HepG2 (cell line): ENCODE measurements around the gene EDC3. TPM values are rescaled to one million over a fixed set of nuclear protein-coding genes. Genes with fewer than 3 reads are reported as not detected.
"Not testable (repeated sequence)": the region's sequence is repeated elsewhere in the genome, so short reads cannot be mapped to it uniquely, and the experiment has no call there.

ENCODE experiments used
- ATAC-seq: fragments of 200-7000 bp; cut with Tn5 transposase; 3 replicates; pipeline ENCODE4 v1.9.1; 2020; ENCODE audit warnings: mild to moderate bottlenecking, moderate library complexity
- BruUV-seq: library from RNA; stranded (reverse); fragments of 400-500 nt; replicated peaks from 2 replicates; lab custom pipeline; 2021; lab: Mats Ljungman, UMichigan
- CTCF ChIA-PET: fragments of 300-600 bp; formaldehyde crosslinking; extraction: SDS; loops from one replicate; lab custom pipeline; 2021; ENCODE audit warnings: low total read pairs, inconsistent platforms, low intra/inter-chr PET ratio; lab: Yijun Ruan, JAX
- POLR2A ChIA-PET: fragments of 350-600 bp; sonication (Branson Sonifier 250); formaldehyde crosslinking; loops from one replicate; lab custom pipeline; 2020; ENCODE audit warnings: antibody characterized with exemption, inconsistent platforms; lab: Yijun Ruan, JAX
- DNase-seq: peaks from one replicate; pipeline ENCODE4 v3.0.0-alpha.2; 2015; ENCODE audit warnings: low spot score
- FAIRE-seq: peaks from 3 replicates; lab custom pipeline; 2011; peaks lifted over from hg19 to GRCh38; lab: Jason Lieb, UNC
- H2AFZ ChIP-seq: one replicate; pipeline ENCODE4 v1.6.1; 2011; ENCODE audit warnings: low read length, inconsistent platforms
- H3K27ac ChIP-seq: fragments of 300-600 bp; 3 replicates; pipeline ENCODE4 v1.8.0; 2011; ENCODE audit warnings: mixed run types, mild to moderate bottlenecking, mixed read lengths, low read length, inconsistent platforms; ENCODE audit not compliant: insufficient read depth; ENCODE audit errors: extremely low read length
- H3K27me3 ChIP-seq, 2 experiments: fragments of 200-600 bp in 1 of 2; 2 replicates in 1 of 2; 3 replicates in 1 of 2; pipeline versions ENCODE4 v1.6.0 to v1.8.0; 2011; ENCODE audit warnings: low read length in 2 of 2, mild to moderate bottlenecking in 2 of 2, moderate library complexity in 2 of 2, inconsistent platforms in 1 of 2; ENCODE audit not compliant: insufficient read depth in 2 of 2, control insufficient read depth in 1 of 2
- H3K36me3 ChIP-seq, 2 experiments: fragments of 200-600 bp in 1 of 2; replicated peaks in 1 of 2; 2 replicates in 1 of 2; 3 replicates in 1 of 2; pipeline versions ENCODE4 v1.5.1 to v1.8.0; 2011; ENCODE audit warnings: low read length in 2 of 2, inconsistent platforms in 1 of 2; ENCODE audit not compliant: insufficient read depth in 2 of 2, control insufficient read depth in 1 of 2
- H3K4me1 ChIP-seq: 2 replicates; pipeline ENCODE4 v1.5.1; 2012; ENCODE audit warnings: low read length, inconsistent platforms; ENCODE audit not compliant: insufficient read depth
- H3K4me2 ChIP-seq: 2 replicates; pipeline ENCODE4 v1.6.0; 2011; ENCODE audit warnings: low read depth, low read length, inconsistent platforms
- H3K4me3 ChIP-seq, 3 experiments: fragments of 200-600 bp in 1 of 3; sonication (generic), shearing (Covaris generic) in 1 of 3; replicated peaks in 1 of 3; 2 replicates each; pipeline ENCODE4 v1.5.1; 2011 to 2016; ENCODE audit warnings: low read length in 3 of 3, inconsistent platforms in 2 of 3, low read depth in 2 of 3, mild to moderate bottlenecking in 2 of 3, control low read depth in 1 of 3, mixed read lengths in 1 of 3; ENCODE audit not compliant: insufficient read depth in 1 of 3
- H3K79me2 ChIP-seq: one replicate; pipeline ENCODE4 v1.6.1; 2011; ENCODE audit warnings: low read length, inconsistent platforms; ENCODE audit not compliant: insufficient read depth
- H3K9ac ChIP-seq: 2 replicates; pipeline ENCODE4 v1.6.0; 2011; ENCODE audit warnings: mild to moderate bottlenecking, low read depth, low read length, inconsistent platforms; ENCODE audit not compliant: insufficient read depth
- H3K9me3 ChIP-seq: 2 replicates; pipeline ENCODE4 v1.5.1; 2012; ENCODE audit warnings: mild to moderate bottlenecking, low read length
- H4K20me1 ChIP-seq: 2 replicates; pipeline ENCODE4 v1.6.0; 2011; ENCODE audit warnings: inconsistent platforms, mild to moderate bottlenecking, low read length, moderate library complexity; ENCODE audit not compliant: insufficient read depth
- ARID5B ChIP-seq: IDR thresholded peaks from 2 replicates; pipeline ENCODE4 v1.4.0; 2020; ENCODE audit warnings: mild to moderate bottlenecking, missing genetic modification reagents
- FOXA3 ChIP-seq: IDR thresholded peaks from 2 replicates; pipeline ENCODE4 v1.6.1; 2016; ENCODE audit warnings: missing genetic modification reagents, missing compliant biosample characterization
- FOXP1 ChIP-seq, 2 experiments: fragments of 450-650 bp in 1 of 2; IDR thresholded peaks; 2 replicates each; pipeline ENCODE4 v1.6.1; 2017 to 2018; ENCODE audit warnings: antibody characterized with exemption in 1 of 2
- HDAC2 ChIP-seq: sonication (generic); formaldehyde crosslinking; IDR thresholded peaks from 2 replicates; pipeline ENCODE4 v1.4.0; 2020; ENCODE audit warnings: missing genetic modification reagents
- HNF4A ChIP-seq: sonication (generic); formaldehyde crosslinking; IDR thresholded peaks from 2 replicates; pipeline ENCODE4 v1.4.0; 2020; ENCODE audit warnings: missing genetic modification reagents
- KAT7 ChIP-seq: IDR thresholded peaks from 2 replicates; pipeline ENCODE4 v1.6.1; 2018; ENCODE audit warnings: borderline replicate concordance, missing compliant biosample characterization
- MED1 ChIP-seq: sonication (generic); formaldehyde crosslinking; IDR thresholded peaks from 2 replicates; pipeline ENCODE4 v1.4.0; 2020; ENCODE audit warnings: missing genetic modification reagents
- NR2F1 ChIP-seq, 2 experiments: fragments of 450-650 bp in 1 of 2; formaldehyde crosslinking in 1 of 2; IDR thresholded peaks; 2 replicates each; pipeline versions ENCODE4 v1.5.0 to v1.6.1; 2016 to 2020; ENCODE audit warnings: mild to moderate bottlenecking in 1 of 2, missing compliant biosample characterization in 1 of 2, missing genetic modification reagents in 1 of 2, moderate library complexity in 1 of 2
- NR2F6 ChIP-seq, 2 experiments: IDR thresholded peaks; 2 replicates each; pipeline ENCODE4 v1.6.1; 2016; ENCODE audit warnings: antibody characterized with exemption in 1 of 2, mild to moderate bottlenecking in 1 of 2
- PITX1 ChIP-seq: sonication (generic); formaldehyde crosslinking; IDR thresholded peaks from 2 replicates; pipeline ENCODE4 v1.5.1; 2020; ENCODE audit warnings: mild to moderate bottlenecking, missing genetic modification reagents
- RARA ChIP-seq: IDR thresholded peaks from 2 replicates; pipeline ENCODE4 v1.6.1; 2016; ENCODE audit warnings: missing genetic modification reagents, missing compliant biosample characterization
- RXRB ChIP-seq: IDR thresholded peaks from 2 replicates; pipeline ENCODE4 v1.6.1; 2016; ENCODE audit warnings: borderline replicate concordance, missing genetic modification reagents, missing compliant biosample characterization
- SAP130 ChIP-seq: IDR thresholded peaks from 2 replicates; pipeline ENCODE4 v1.6.1; 2016; ENCODE audit warnings: low read depth
- SOX13 ChIP-seq, 3 experiments: fragments of 450-650 bp in 1 of 3; sonication (generic) in 1 of 3; formaldehyde crosslinking in 1 of 3; IDR thresholded peaks in 2 of 3; conservative IDR thresholded peaks in 1 of 3; 2 replicates each; pipeline versions ENCODE4 v1.5.0 to v1.6.1; 2016 to 2020; ENCODE audit warnings: antibody characterized with exemption in 1 of 3, mild to moderate bottlenecking in 1 of 3, missing compliant biosample characterization in 1 of 3, missing genetic modification reagents in 1 of 3, moderate library complexity in 1 of 3
- ZMAT5 ChIP-seq: sonication (generic); formaldehyde crosslinking; IDR thresholded peaks from 2 replicates; pipeline ENCODE4 v1.5.0; 2020; ENCODE audit warnings: mild to moderate bottlenecking, low read depth, missing genetic modification reagents, borderline replicate concordance
- ZNF569 ChIP-seq: sonication (generic); formaldehyde crosslinking; IDR thresholded peaks from 2 replicates; pipeline ENCODE4 v1.5.0; 2020; ENCODE audit warnings: mild to moderate bottlenecking, missing genetic modification reagents, moderate library complexity, borderline replicate concordance
- ZNF652 ChIP-seq: IDR thresholded peaks from 2 replicates; pipeline ENCODE4 v1.6.1; 2016; ENCODE audit warnings: low read depth, borderline replicate concordance
- WGBS: methylation state at CpG from one replicate; pipeline ENCODE4 v1.1.6; 2017; ENCODE audit warnings: low lambda C conversion rate; 5-methylcytosine and 5-hydroxymethylcytosine counted together
- in situ Hi-C: cut with HindIII; loops from 2 replicates; pipeline ENCODE4 v1.10.0; 2017; ENCODE audit warnings: low pct_unique_long_range_greater_than_20kb; ENCODE audit not compliant: extremely low pct_ligation_motif_present
- intact Hi-C: fragments of 100-400 bp; cut with micrococcal nuclease; formaldehyde crosslinking; loops from one replicate; pipeline ENCODE4 v1.10.0; 2022; ENCODE audit not compliant: unreplicated experiment
- polyA plus RNA-seq, 8 experiments: library from polyadenylated mRNA; depleted of rRNA in 3 of 8; stranded (reverse) in 7 of 8; unstranded in 1 of 8; fragments of >200 nt; fragmentation: Illumina TruSeq in 4 of 8; extraction: Trizol in 4 of 8; gene quantifications; 2 replicates each; pipeline versions ENCODE4 v1.2.1 to v1.2.3, GENCODE V29; 2011 to 2016; ENCODE audit warnings: low read depth in 4 of 8, missing spikeins in 1 of 8, mixed read lengths in 1 of 8; ENCODE audit not compliant: insufficient read depth in 1 of 8
- total RNA-seq, 5 experiments: library from RNA; depleted of rRNA; stranded (reverse); fragments of >200 nt; fragmentation: Illumina TruSeq; extraction: Trizol; gene quantifications; 2 replicates each; pipeline ENCODE4 v1.2.3, GENCODE V29; 2016; ENCODE audit warnings: low read depth in 1 of 5

The EDC3 gene
- total and polyA plus RNA-seq, 2 of the 13 experiments (the other 11 are each of a cell fraction or from before 2014, with no cell fraction given): 17.4 to 32.0 TPM

GRCh38 chr15:74730619-74731316, 34.9 kb upstream of the EDC3 start (continued):
- TF ChIP-seq ZNF569 (CRISPR knock-in tag): 0 out of 2 replicates have a peak, but pooled peaks have one; percentile 64
- TF ChIP-seq ZMAT5: no peak

DNA sequence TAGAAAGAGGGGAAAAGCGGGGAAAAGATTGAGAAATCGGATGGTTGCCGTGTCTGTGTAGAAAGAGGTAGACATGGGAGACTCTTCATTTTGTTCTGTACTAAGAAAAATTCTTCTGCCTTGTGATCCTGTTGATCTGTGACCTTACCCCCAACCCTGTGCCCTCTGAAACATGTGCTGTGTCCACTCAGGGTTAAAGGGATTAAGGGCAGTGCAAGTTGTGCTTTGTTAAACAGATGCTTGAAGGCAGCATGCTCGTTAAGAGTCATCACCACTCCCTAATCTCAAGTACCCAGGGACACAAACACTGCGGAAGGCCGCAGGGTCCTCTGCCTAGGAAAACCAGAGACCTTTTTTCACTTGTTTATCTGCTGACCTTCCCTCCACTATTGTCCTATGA, 33.5 kb upstream of the EDC3 start:
- H3K9ac ChIP-seq; BruUV-seq; H4K20me1 ChIP-seq; H3K4me3 ChIP-seq; FAIRE-seq; ATAC-seq; H3K4me2 ChIP-seq; DNase-seq; H3K36me3 ChIP-seq; intact Hi-C loops; H2AFZ ChIP-seq; TF ChIP-seq FOXP1, SOX13 (IDR thresholded peaks at IDR 0.05): not testable (repeated sequence)
- peak overlapping the region; percentile 84 for H3K27ac ChIP-seq
- POLR2A ChIA-PET: interaction anchor here (2.5 kb wide), 1 partner anchor 39 kb away, joined by 13 read pairs; no protein-coding TSS in a partner anchor
- 35% methylated on average over 6 of the region's 6 CpGs for WGBS
- TF ChIP-seq NR2F1 (CRISPR knock-in tag; IDR thresholded peaks at IDR 0.05): peak; percentile 22 to 58; a peak in 2 of 4 replicates
- TF ChIP-seq HNF4A (CRISPR knock-in tag): peak; percentile 54
- peak; percentile 65; the same call in 1 of the 2 replicates for TF ChIP-seq ARID5B (CRISPR knock-in tag)
- peak; percentile 46 for TF ChIP-seq RXRB
- TF ChIP-seq SAP130 (CRISPR knock-in tag): 0 out of 2 replicates have a peak, but pooled peaks have one; percentile 22
- peak; percentile 17; the same call in 1 of the 2 replicates for TF ChIP-seq FOXP1 (CRISPR knock-in tag; IDR thresholded peaks at IDR 0.05)
- 0 out of 2 replicates have a peak, but pooled peaks have one; percentile 14 for TF ChIP-seq KAT7
- TF ChIP-seq MED1: peak; percentile 41; the same call in 1 of the 2 replicates
- 0 out of 2 replicates have a peak, but pooled peaks have one; percentile 12 for TF ChIP-seq HDAC2
- peak in 1 of 2 experiments; percentile 37; a peak in 2 of 4 replicates for TF ChIP-seq SOX13 (CRISPR knock-in tag; conservative IDR thresholded peaks at IDR 0.05 in 1 of 2, IDR thresholded peaks at IDR 0.05 in 1 of 2)
- peak; percentile 56; the same call in 1 of the 2 replicates for TF ChIP-seq RARA (CRISPR knock-in tag)
- TF ChIP-seq ZNF652 (CRISPR knock-in tag): peak; percentile 61
- peak; percentile 91 for TF ChIP-seq PITX1 (CRISPR knock-in tag)
- peak; percentile 50 for TF ChIP-seq NR2F6 (IDR thresholded peaks at IDR 0.05)
- TF ChIP-seq NR2F6 (CRISPR knock-in tag; IDR thresholded peaks at IDR 0.05): peak; percentile 51
- peak; percentile 24; the same call in 1 of the 2 replicates for TF ChIP-seq FOXA3
- TF ChIP-seq, all 625 proteins: peak for 15; not testable (repeated sequence) for 610
- peaks cover 67% of the 10 kb centered on the region for H3K4me1 ChIP-seq
- in situ Hi-C loops, H3K79me2 ChIP-seq, H3K27me3 ChIP-seq, CTCF ChIA-PET, H3K9me3 ChIP-seq: not testable (repeated sequence)
